HUES48 (cell line): Measurements from ENCODE around the gene TREML1.
"Not testable (repeated sequence)": the region's sequence is repeated elsewhere in the genome, so short reads cannot be mapped to it uniquely, and the experiment has no call there.

Source experiments
- H3K27ac ChIP-seq: one replicate; pipeline ENCODE4 v1.7.0; 2013; ENCODE audit warnings: low read depth, low read length, inconsistent platforms
- H3K27me3 ChIP-seq: 2 replicates; pipeline ENCODE4 v1.6.1; 2013; ENCODE audit warnings: mild to moderate bottlenecking, low read length; ENCODE audit not compliant: control insufficient read depth, insufficient read depth
- H3K36me3 ChIP-seq: 2 replicates; pipeline ENCODE4 v1.6.1; 2013; ENCODE audit warnings: low read length; ENCODE audit not compliant: control insufficient read depth, insufficient read depth
- H3K4me1 ChIP-seq: 2 replicates; pipeline ENCODE4 v1.6.1; 2013; ENCODE audit warnings: mild to moderate bottlenecking, low read length; ENCODE audit not compliant: control insufficient read depth, insufficient read depth
- H3K4me3 ChIP-seq: 2 replicates; pipeline ENCODE4 v1.5.1; 2013; ENCODE audit warnings: mild to moderate bottlenecking, low read depth, low read length
- H3K9ac ChIP-seq: 2 replicates; pipeline ENCODE4 v1.6.1; 2013; ENCODE audit warnings: mild to moderate bottlenecking, low read depth, low read length, moderate library complexity
- H3K9me3 ChIP-seq: 2 replicates; pipeline ENCODE4 v1.6.1; 2013; ENCODE audit warnings: low read length; ENCODE audit not compliant: control insufficient read depth, insufficient read depth

Gene TREML1

GRCh38 chr6:41136911-41137310 is 17.2 kb downstream of the TREML1 start:
- Histone ChIP-seq H3K9me3 (no peaks in the 10 kb centered on the region), H3K4me1 (peaks cover 8% of the 10 kb centered on the region; the same call in 1 of the 2 replicates), H3K27ac (no peak overlapping the region), H3K36me3 (no peaks in the 10 kb centered on the region), H3K4me3 (no peak overlapping the region), H3K27me3 (no peaks in the 10 kb centered on the region), H3K9ac (no peak overlapping the region)

GRCh38 chr6:41135062-41135832 is 18.9 kb downstream of the TREML1 start:
- Histone ChIP-seq H3K4me3 (no peak overlapping the region), H3K9me3 (no peaks in the 10 kb centered on the region), H3K27ac (no peak overlapping the region), H3K27me3 (no peaks in the 10 kb centered on the region), H3K4me1 (peaks cover 8% of the 10 kb centered on the region; the same call in 1 of the 2 replicates), H3K9ac (no peak overlapping the region), H3K36me3 (no peaks in the 10 kb centered on the region)

- Histone ChIP-seq H3K9ac (no peak overlapping the region), H3K36me3 (no peaks in the 10 kb centered on the region), H3K4me1 (peaks cover 8% of the 10 kb centered on the region; the same call in 1 of the 2 replicates), H3K27ac (no peak overlapping the region), H3K9me3 (no peaks in the 10 kb centered on the region), H3K27me3 (no peaks in the 10 kb centered on the region), H3K4me3 (no peak overlapping the region)
These were observed 21.9 kb downstream of the TREML1 start for GRCh38 chr6:41132254-41132653.

GRCh38 chr6:41125282-41125681 is 28.9 kb downstream of the TREML1 start:
- Histone ChIP-seq H3K36me3 (no peaks in the 10 kb centered on the region), H3K4me3 (no peak overlapping the region), H3K9me3 (no peaks in the 10 kb centered on the region), H3K4me1 (no peaks in the 10 kb centered on the region), H3K27ac (no peak overlapping the region), H3K9ac (no peak overlapping the region), H3K27me3 (no peaks in the 10 kb centered on the region)

GRCh38 chr6:41122918-41123317 is 31.2 kb downstream of the TREML1 start:
- no peaks in the 10 kb centered on the region for H3K27me3 ChIP-seq
- no peak overlapping the region for H3K4me3 ChIP-seq
- no peak overlapping the region for H3K27ac ChIP-seq
- no peak overlapping the region for H3K9ac ChIP-seq
- no peaks in the 10 kb centered on the region for H3K36me3 ChIP-seq
- H3K4me1 ChIP-seq, result no peaks in the 10 kb centered on the region
- no peaks in the 10 kb centered on the region for H3K9me3 ChIP-seq

GRCh38 chr6:41122373-41122772 is 31.8 kb downstream of the TREML1 start:
- Histone ChIP-seq H3K36me3 (no peaks in the 10 kb centered on the region), H3K27me3 (no peaks in the 10 kb centered on the region), H3K4me3 (no peak overlapping the region), H3K4me1 (no peaks in the 10 kb centered on the region), H3K9ac (no peak overlapping the region), H3K9me3 (no peaks in the 10 kb centered on the region), H3K27ac (no peak overlapping the region)

GRCh38 chr6:41120058-41120457 is 34.1 kb downstream of the TREML1 start:
- Histone ChIP-seq H3K27me3 (no peaks in the 10 kb centered on the region), H3K27ac (no peak overlapping the region), H3K4me3 (no peak overlapping the region), H3K36me3 (no peaks in the 10 kb centered on the region), H3K9ac (no peak overlapping the region), H3K4me1 (no peaks in the 10 kb centered on the region), H3K9me3 (no peaks in the 10 kb centered on the region)

- H3K4me1 ChIP-seq, result no peaks in the 10 kb centered on the region
These were observed 34.6 kb downstream of the TREML1 start for GRCh38 chr6:41119508-41119907.

GRCh38 chr6:41115027-41115426 is 39.1 kb downstream of the TREML1 start:
- not testable (repeated sequence) for H3K4me1 ChIP-seq, H3K27me3 ChIP-seq, H3K27ac ChIP-seq, H3K9me3 ChIP-seq, H3K9ac ChIP-seq, H3K4me3 ChIP-seq, H3K36me3 ChIP-seq

More at GRCh38 chr6:41119508-41119907, 34.6 kb downstream of the TREML1 start:
- no peaks in the 10 kb centered on the region for H3K27me3 ChIP-seq
- no peak overlapping the region for H3K27ac ChIP-seq
- H3K36me3 ChIP-seq, result no peaks in the 10 kb centered on the region
- no peaks in the 10 kb centered on the region for H3K9me3 ChIP-seq
- no peak overlapping the region for H3K4me3 ChIP-seq
- no peak overlapping the region for H3K9ac ChIP-seq

- Histone ChIP-seq H3K4me1 (no peaks in the 10 kb centered on the region), H3K9me3 (no peaks in the 10 kb centered on the region), H3K27me3 (no peaks in the 10 kb centered on the region), H3K27ac (no peak overlapping the region), H3K36me3 (no peaks in the 10 kb centered on the region), H3K9ac (no peak overlapping the region), H3K4me3 (no peak overlapping the region)
These were observed 43.1 kb downstream of the TREML1 start for GRCh38 chr6:41111017-41111416.

GRCh38 chr6:41103847-41104246 is 50.3 kb downstream of the TREML1 start:
- H3K27me3 ChIP-seq, result no peaks in the 10 kb centered on the region

More at GRCh38 chr6:41103847-41104246, 50.3 kb downstream of the TREML1 start:
- no peaks in the 10 kb centered on the region for H3K4me1 ChIP-seq
- no peaks in the 10 kb centered on the region for H3K9me3 ChIP-seq
- H3K4me3 ChIP-seq, result no peak overlapping the region
- H3K9ac ChIP-seq, result no peak overlapping the region
- no peak overlapping the region for H3K27ac ChIP-seq
- peaks cover 23% of the 10 kb centered on the region for H3K36me3 ChIP-seq
